GM11168 (cell line): ENCODE measurements around the gene OMP.

Experiments used
- in situ Hi-C: fragments of 300-500 bp; cut with MboI; formaldehyde crosslinking; loops from one replicate; pipeline ENCODE4 v1.12.0; 2022; ENCODE audit warnings: low sequenced_read_pairs; ENCODE audit not compliant: unreplicated experiment

Gene OMP

DNA sequence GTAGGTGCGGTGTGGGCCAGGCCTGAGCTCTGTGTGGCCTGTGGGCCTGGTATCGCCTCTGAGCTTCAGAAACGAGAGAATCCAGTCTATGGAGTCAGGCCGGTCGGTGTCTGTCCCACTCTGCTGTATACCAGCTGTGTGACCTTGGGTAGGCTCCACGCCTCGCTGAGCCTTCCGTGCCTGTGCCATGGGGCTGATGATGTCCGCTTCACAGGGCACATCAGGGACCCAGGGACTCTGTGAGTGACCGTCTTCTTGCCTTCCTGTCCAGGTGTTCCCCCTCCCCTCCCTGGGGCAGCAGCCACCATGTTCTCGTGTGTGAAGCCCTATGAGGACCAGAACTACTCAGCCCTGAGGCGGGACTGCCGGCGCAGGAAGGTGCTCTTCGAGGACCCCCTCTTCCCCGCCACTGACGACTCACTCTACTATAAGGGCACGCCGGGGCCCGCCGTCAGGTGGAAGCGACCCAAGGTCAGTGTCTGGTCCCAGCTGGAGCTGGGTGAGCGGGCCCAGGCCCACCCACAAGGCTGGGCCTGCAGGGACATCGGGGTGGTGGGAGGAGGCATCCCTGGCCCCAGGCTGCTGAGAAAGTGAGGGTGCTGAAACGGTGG, 18.0 kb upstream of the OMP start:
- in situ Hi-C loops, result no loop called here

DNA sequence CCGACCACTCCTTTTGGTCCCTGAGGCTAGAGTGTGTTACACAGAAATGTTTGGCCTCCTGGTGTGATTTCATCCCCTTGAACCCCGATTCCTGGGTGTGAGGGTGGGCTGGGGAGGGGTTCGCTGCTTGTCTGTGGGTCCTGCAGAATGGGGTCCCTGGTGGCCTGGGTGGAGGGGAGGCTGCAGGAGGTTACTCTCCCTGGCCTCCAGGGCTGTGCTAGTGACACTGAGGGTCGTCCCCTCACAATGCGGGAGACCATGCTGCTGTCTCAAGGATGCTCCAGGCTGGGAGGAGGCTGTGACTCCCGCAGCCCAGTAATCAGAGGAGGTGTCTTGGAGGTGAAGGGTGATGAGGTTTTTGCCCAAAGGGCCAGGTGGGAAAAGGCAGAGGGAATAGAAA, 17.0 kb upstream of the OMP start:
- in situ Hi-C loops, result no loop called here

GRCh38 chr11:77086521-77087472, 15.8 kb upstream of the OMP start:
- in situ Hi-C loops, result no loop called here

- in situ Hi-C loops, result no loop called here
Measured at GRCh38 chr11:77087723-77088225, 14.9 kb upstream of the OMP start.

GRCh38 chr11:77088236-77089003, 14.2 kb upstream of the OMP start:
- in situ Hi-C loops, result no loop called here

DNA sequence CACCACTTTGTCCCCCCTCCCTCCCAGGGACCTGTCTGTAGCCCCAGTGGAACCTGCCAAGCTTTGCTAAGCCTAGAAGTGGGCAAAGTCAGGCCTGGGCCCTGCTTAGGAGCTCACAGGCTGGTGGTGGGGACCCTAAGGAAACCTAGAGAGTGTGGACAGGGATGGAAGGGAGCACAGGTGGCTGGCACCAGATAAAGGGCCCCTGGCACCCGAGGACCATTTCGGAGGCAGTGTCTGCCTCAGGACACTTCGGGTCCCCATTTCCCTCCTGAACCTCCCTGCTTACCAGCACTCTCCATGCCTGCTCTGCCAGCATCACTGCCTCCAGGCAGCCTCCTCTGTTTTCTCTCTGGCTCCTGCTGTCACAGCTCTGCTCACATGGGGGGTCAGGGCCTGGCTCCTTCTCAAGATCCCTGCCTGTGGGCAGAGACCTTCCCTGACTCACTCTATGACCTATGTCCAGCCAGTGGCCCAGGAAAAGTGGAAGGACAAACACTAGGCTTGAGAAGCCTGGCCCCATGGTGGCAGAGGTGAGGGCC, 13.6 kb upstream of the OMP start:
- in situ Hi-C loops, result no loop called here

- in situ Hi-C loops, result loop anchor here (5.0 kb wide), 1 partner anchor 33 kb away; no protein-coding TSS in a partner anchor
Measured at GRCh38 chr11:77090046-77090372, 12.6 kb upstream of the OMP start.

DNA sequence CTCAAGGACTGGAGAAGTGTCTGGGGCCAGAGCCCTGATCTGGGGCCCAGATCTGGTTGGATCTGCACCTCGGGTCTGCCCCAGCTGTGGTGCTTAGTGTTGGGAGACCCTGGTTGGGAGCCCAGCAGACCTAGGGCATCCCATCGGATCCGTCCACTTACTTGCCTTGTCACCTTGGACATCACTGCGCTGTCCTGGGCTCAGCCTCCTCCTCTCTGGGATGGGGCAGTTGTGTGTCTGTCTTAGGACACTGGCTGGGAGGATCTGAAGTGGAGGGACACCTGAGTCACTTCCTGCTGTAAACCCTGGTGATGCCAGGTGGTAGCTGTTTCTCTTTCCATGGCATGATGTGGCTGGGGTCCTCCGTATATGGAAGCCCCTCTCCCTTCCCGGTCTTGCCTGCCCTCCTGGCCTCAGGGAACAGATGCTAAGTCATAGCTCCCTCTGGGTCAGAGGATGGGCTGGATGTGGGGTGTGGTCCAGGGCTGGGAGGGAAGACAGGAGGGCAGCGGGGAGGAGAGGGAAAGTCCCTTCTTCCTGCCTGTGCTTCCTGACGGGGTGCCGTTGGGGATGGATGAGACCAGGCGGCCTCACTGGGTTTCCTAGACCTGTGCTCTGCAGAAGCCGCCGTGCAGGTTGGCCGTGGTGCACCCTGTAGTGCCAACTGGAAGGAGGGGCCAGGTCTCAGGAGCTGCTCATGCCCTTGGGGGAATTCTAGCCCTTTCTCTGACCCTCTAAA, 12.1 kb upstream of the OMP start:
- in situ Hi-C loops, result loop anchor here (5.0 kb wide), 1 partner anchor 33 kb away; no protein-coding TSS in a partner anchor

DNA sequence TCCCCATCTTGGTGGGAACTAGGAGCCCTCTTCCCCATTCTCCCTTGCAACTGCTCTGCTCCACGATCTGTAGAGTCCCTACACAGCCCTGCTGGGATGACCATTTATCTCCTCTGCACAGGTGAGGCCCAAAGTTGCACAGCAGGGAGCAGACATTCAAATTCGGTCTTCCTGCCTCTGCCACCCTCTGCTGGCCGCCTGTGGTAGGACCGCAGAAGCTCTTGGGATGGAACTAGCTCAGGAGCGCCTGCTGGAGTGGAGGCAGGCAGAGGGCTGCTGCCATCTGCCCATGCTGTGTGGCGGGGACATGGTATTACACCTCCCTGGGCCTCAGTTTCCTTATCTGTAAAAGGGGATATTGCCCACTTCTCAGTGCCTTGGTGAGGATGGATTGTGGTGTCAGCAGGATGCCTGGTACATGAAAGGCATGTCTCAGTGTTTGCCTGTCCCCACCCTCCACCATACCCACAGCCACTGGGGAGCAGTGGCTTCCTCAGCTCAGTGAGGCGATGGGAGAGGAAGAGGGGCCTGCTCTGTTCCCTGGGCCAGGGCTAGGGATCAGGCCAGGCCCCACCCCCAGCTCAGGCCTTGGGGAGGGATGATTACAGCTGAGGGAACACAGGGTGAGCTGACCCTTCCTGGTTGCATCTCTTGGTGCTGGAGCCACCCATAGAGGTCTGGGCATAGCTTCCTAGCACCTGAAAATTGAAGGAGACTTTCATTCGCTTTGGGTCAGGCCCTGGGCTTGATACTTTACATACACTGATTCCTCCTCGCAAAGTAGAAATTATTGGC, 11.3 kb upstream of the OMP start:
- in situ Hi-C loops, result loop anchor here (5.0 kb wide), 1 partner anchor 34 kb away; no protein-coding TSS in a partner anchor

GRCh38 chr11:77092382-77092781, 10.3 kb upstream of the OMP start:
- in situ Hi-C loops, result loop anchor here (5.0 kb wide), 1 partner anchor 35 kb away; no protein-coding TSS in a partner anchor

DNA sequence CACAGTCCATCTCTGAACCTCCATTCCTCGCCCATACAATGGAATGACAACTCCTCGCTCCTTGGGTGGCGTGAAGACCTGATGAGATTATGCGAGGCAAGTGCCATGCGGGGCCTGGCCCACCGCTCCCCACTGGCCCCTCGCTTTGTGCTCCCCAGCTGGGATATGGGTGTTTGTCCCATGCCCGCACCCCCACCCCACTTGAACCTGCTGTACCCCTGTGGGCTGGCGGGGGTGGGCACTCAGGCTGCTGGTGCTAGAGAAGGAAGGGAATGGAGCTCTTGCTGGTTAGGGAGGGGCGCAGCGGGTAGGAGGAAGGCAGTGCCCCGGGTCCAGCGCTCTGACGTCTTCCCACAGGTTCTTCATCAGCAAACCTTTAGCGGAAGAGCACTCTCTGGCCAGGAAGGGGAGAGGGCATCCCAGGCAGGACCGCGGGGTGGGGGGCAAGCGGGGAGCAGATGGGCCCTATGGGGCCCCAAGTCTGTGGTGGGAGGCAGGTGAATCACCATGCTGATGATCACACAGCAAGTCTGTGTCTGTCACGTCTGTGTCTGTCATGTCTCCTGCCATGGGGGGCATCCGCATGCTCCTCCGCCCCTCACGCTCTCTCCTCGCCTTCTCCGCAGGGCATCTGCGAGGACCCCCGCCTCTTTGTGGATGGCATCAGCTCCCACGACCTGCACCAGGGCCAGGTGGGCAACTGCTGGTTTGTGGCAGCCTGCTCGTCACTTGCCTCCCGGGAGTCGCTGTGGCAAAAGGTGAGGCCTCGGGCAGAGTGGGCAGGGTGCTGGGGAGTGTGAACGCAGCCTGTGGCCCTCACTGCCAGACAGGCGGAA, 9.4 kb upstream of the OMP start:
- in situ Hi-C loops, result loop anchor here (5.0 kb wide), 1 partner anchor 36 kb away; no protein-coding TSS in a partner anchor

DNA sequence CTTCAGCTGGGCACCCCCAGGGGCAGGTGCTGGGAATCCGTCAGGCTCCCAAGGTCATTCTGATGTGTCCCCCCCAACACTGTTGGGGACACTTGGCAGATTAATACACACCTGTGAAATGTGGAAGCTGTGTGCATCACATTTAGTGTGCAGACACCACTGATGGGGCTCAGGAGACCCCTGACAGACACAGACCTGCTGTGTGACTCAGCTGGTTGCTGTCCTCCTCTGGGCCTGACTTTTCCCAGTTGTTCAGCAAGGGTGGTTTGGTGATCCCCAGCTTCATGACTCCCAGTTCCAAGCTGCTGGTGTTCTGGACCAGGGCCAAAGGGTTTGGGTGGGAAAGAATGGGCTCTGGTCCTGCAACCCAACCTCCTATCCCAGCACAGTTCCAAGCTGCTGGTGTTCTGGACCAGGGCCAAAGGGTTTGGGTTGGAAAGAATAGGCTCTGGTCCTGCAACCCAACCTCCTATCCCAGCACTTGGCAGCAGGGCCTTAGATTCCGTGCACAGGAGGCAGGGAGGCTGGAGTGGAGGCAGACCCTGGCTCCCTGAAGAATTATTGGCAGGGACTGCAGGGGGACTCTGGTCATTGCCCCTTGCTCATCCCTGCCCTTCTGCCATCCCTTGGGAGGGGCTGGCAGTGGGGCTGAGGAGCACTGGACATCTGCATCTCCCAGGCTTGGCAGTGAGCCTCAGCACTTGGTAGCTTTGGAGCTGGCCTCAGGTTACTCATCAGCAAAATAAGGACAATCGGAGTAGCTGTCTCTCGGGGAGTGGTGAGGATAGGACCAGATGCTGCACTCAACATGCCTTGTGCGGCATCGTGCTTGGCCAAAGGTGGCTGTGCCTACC, 8.4 kb upstream of the OMP start:
- in situ Hi-C loops, result loop anchor here (5.0 kb wide), 1 partner anchor 37 kb away; no protein-coding TSS in a partner anchor

GRCh38 chr11:77094841-77095365, 7.7 kb upstream of the OMP start:
- in situ Hi-C loops, result loop anchor here (5.0 kb wide), 1 partner anchor 38 kb away; no protein-coding TSS in a partner anchor

DNA sequence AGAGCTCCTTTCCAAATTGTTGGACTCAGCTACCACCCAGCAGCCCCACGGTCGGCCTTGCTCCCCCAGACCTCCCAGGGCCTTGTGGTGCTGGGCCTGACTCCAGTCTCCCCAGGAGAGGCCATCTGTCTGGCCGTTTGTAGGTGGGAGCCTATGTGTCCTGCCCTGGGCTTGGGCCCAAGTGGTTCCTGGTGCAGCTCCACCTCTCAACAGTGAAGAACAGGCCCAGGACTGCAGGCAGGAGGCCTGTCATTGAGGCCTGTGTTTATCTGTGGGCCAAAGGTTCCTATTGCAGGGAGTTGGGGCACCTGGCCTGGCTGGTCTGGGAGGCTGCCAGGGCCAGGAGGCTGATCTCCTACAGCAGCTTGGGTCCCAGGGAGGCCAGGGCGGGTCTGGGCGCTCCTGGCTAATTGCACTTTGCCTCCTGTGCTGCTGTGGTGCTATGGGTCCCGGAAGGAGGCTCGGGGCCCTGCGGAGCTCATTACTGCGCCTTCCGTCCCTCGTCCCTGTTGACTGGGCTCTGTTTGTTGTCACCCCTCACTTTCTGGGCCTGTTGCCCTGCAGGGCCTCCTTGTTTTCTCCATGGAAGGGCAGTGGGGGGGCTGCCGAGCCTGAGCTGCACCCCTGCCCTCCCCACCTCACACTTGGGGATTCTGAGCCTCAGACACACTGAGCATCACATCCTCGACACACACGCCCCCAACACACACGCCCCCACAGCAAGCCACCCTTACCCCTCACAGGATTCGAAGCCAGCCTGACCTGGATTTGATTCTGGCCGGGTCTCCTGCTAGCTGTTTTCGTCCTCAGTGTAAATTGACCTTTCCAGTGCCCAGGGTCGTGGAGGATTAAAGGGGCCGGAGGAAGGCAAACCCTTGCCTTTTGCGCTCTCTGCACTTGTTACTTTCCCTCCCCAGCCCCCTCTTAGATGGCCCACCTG, 6.8 kb upstream of the OMP start:
- in situ Hi-C loops, result no loop called here

- in situ Hi-C loops, result no loop called here
Measured at GRCh38 chr11:77096591-77097019, 6.0 kb upstream of the OMP start.
